Upper lobe of left lung (tissue), 4 donors: Measurements from ENCODE around the gene GALNT10.

Source experiments
- EP300 ChIP-seq, 4 donors: sonication (generic); formaldehyde crosslinking; IDR thresholded peaks; one replicate each; pipeline ENCODE4 v1.5.1; 2017; ENCODE audit warnings: antibody characterized with exemption in 4 of 4, control low read depth in 2 of 4
- TF ChIP-seq, protein P1 (sequence below), 6 experiments: fragments of 450-650 bp in 4 of 6; fragments of 200-600 bp in 2 of 6; sonication (generic) in 2 of 6; IDR thresholded peaks; one replicate each; pipeline ENCODE4 v1.5.1; 2016 to 2019; ENCODE audit warnings: antibody characterized with exemption in 6 of 6

DNA sequence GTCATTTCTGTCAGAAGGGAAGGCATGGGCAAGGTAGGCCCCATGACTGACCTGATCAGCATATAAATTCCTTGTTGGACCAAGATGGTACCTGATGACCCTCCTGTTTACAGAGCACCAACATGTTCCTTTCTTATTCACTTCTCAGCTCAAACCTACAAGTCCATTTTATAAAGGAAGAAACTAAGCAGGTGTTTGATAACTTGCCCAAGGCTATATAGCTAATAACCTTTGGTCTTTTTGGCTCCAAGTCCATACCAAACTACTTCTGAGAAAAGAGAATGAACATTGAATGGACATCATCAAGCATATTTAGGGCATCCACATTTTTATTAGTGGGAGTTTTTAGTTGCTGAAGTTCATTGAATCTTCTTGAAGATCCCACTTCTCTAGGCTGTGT lies 125.2 kb downstream of the GALNT10 start:
- TF ChIP-seq, protein P1, sequence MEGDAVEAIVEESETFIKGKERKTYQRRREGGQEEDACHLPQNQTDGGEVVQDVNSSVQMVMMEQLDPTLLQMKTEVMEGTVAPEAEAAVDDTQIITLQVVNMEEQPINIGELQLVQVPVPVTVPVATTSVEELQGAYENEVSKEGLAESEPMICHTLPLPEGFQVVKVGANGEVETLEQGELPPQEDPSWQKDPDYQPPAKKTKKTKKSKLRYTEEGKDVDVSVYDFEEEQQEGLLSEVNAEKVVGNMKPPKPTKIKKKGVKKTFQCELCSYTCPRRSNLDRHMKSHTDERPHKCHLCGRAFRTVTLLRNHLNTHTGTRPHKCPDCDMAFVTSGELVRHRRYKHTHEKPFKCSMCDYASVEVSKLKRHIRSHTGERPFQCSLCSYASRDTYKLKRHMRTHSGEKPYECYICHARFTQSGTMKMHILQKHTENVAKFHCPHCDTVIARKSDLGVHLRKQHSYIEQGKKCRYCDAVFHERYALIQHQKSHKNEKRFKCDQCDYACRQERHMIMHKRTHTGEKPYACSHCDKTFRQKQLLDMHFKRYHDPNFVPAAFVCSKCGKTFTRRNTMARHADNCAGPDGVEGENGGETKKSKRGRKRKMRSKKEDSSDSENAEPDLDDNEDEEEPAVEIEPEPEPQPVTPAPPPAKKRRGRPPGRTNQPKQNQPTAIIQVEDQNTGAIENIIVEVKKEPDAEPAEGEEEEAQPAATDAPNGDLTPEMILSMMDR (IDR thresholded peaks at IDR 0.05): no peak
- no peak for TF ChIP-seq EP300 (IDR thresholded peaks at IDR 0.05)
